ENCODE measurements around the gene SMIM23. TPM values are rescaled to one million over a fixed set of nuclear protein-coding genes. Genes with fewer than 3 reads are reported as not detected.
A peak's percentile ranks its signal among the peaks of the same experiment; 100 is the strongest.

The SMIM23 gene
- total and polyA plus RNA-seq, 5 experiments from 2014 or later, result not detected

DNA sequence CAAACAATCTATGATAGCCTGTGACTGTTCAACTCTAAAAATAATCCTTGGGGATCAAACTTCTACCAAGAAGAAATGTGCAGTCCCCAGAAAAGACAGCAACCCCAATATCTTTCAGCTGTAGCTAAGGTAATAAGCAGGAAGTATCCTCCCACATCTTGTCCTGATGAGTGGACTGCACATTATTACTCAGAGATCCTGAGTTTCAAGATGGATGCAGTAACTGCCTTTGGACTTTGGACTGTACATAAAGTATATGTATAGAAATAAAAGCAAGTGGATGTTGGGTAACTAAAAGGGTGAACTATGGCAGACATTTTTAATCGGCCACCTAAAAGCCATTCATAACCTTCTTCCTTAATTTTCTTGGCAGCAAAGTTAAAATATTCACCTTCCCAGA is 45.1 kb downstream of the SMIM23 start:
- H3K36me3 Mint-ChIP-seq, result peaks cover 0 to 27% (median 18%) of the 10 kb centered on the region in 3 donors
- no peaks in the 10 kb centered on the region for H3K4me1 Mint-ChIP-seq
- H3K27ac Mint-ChIP-seq, result no peak overlapping the region
- ATAC-seq (no peak), DNase-seq (no peak)
- peaks cover 4 to 29% (median 17%) of the 10 kb centered on the region in 9 donors for H3K9me3 Mint-ChIP-seq
- no peak overlapping the region for H3K4me3 Mint-ChIP-seq
- POLR2A ChIA-PET, result no interaction called here
- peaks cover 0 to 7% (median 0%) of the 10 kb centered on the region in 5 donors for H3K27me3 Mint-ChIP-seq

GRCh38 chr5:171832775-171833174 is 47.2 kb downstream of the SMIM23 start:
- Mint-ChIP-seq H3K27ac (no peak overlapping the region), H3K9me3 (peaks cover 4 to 29% (median 17%) of the 10 kb centered on the region in 9 donors), H3K4me1 (no peaks in the 10 kb centered on the region), H3K4me3 (no peak overlapping the region), H3K27me3 (no peaks in the 10 kb centered on the region), H3K36me3 (peaks cover 0 to 27% (median 18%) of the 10 kb centered on the region in 3 donors)
- no peak for ATAC-seq
- DNase-seq, result no peak
- POLR2A ChIA-PET, result no interaction called here

GRCh38 chr5:171834461-171834860 is 48.8 kb downstream of the SMIM23 start:
- no peak overlapping the region for H3K4me3 Mint-ChIP-seq
- no peak overlapping the region for H3K27ac Mint-ChIP-seq
- POLR2A ChIA-PET, result no interaction called here
- H3K27me3 Mint-ChIP-seq, result no peaks in the 10 kb centered on the region
- ATAC-seq, result no peak
- peaks cover 0 to 27% (median 18%) of the 10 kb centered on the region in 3 donors for H3K36me3 Mint-ChIP-seq
- H3K9me3 Mint-ChIP-seq, result peaks cover 4 to 29% (median 17%) of the 10 kb centered on the region in 9 donors
- no peaks in the 10 kb centered on the region for H3K4me1 Mint-ChIP-seq
- no peak for DNase-seq

DNA sequence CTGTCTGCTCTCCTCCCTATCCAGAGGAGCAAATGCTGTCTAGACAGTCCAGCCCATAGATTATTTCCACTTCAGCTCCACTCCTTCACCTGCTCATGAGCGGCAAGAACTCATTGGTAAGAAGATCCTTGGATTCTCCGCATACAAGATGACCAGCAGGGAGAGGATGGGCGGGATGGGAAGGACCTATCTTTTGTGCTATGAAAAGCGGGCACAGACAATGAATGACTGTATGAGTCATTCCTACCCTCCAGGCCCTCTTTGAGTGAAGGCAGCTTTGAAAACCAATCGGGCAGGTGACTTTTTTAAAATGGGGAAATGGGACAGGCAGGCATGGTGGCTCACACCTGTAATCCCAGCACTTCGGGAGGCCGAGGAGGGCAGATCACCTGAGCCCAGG is 49.4 kb downstream of the SMIM23 start:
- Mint-ChIP-seq H3K36me3 (peaks cover 2 to 26% (median 18%) of the 10 kb centered on the region in 3 donors), H3K27ac (no peak overlapping the region), H3K4me1 (no peaks in the 10 kb centered on the region), H3K27me3 (no peaks in the 10 kb centered on the region), H3K4me3 (no peak overlapping the region), H3K9me3 (peaks cover 4 to 25% (median 17%) of the 10 kb centered on the region in 9 donors)
- DNase-seq (no peak), ATAC-seq (no peak)
- POLR2A ChIA-PET, result no interaction called here

DNA sequence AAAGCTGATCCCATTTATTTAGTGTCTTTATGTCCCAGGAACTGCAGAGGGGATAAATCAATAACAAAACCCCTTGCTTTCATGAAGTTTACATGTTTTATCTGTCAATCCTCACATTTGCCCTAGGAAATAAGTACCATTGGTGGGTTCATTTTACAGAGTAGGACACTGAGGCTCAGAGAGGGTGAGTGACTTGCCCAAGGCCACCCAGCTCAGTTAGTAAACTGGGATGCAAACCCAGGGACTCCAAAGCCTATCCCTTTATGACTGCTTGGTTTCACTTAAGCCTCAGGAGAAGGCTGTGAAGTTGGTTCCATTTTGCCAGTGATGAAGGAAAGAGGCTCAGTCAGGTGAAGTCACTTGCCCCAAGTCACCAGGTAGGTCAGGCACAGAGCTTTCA is 51.9 kb downstream of the SMIM23 start:
- H3K27me3 Mint-ChIP-seq, result no peaks in the 10 kb centered on the region
- no peak overlapping the region for H3K27ac Mint-ChIP-seq
- no peak overlapping the region for H3K4me3 Mint-ChIP-seq
- DNase-seq, result no peak
- POLR2A ChIA-PET, result no interaction called here
- no peak for ATAC-seq
- H3K36me3 Mint-ChIP-seq, result peaks cover 7 to 22% (median 12%) of the 10 kb centered on the region in 3 donors
- H3K9me3 Mint-ChIP-seq, result peaks cover 0 to 14% (median 9%) of the 10 kb centered on the region in 9 donors
- H3K4me1 Mint-ChIP-seq, result peaks cover 0 to 3% (median 1%) of the 10 kb centered on the region in 4 donors

- no peak overlapping the region for H3K27ac Mint-ChIP-seq
- H3K9me3 Mint-ChIP-seq, result peaks cover 0 to 10% (median 5%) of the 10 kb centered on the region in 9 donors
- no peak for DNase-seq
- no peak overlapping the region for H3K4me3 Mint-ChIP-seq
- peaks cover 7 to 17% (median 9%) of the 10 kb centered on the region in 3 donors for H3K36me3 Mint-ChIP-seq
- POLR2A ChIA-PET, result interaction anchor here (0.5 kb wide), 1 partner anchor 332 kb away, joined by 5 read pairs; no protein-coding TSS in a partner anchor
- no peaks in the 10 kb centered on the region for H3K27me3 Mint-ChIP-seq
- peaks cover 0 to 3% (median 2%) of the 10 kb centered on the region in 4 donors for H3K4me1 Mint-ChIP-seq
- no peak for ATAC-seq
Observed at GRCh38 chr5:171838066-171838465, 52.4 kb downstream of the SMIM23 start.

DNA sequence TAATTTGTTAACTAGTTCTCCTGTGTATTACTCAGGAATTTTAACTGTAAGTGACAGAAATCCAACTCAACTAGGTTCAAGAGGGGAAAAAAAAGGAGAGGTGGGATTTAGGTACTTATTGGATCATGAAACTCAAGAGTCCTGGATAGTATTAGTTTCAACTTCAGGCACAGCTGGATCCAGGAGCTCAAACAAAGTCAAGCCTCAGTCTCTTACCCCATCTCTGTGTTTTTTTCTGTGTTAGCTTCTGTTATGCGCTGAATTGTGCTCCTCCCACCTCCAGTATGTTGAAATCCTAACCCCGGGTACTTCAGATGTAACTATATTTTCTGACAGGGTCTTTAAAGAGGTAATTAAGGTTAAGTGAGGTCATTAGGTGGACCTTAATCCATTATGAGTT is 53.5 kb downstream of the SMIM23 start:
- POLR2A ChIA-PET, result interaction anchor here (0.7 kb wide), 1 partner anchor 182 kb away, joined by 3 read pairs; no protein-coding TSS in a partner anchor
- peaks cover 0 to 4% (median 0%) of the 10 kb centered on the region in 9 donors for H3K9me3 Mint-ChIP-seq
- DNase-seq, result no peak
- no peak for ATAC-seq
- H3K36me3 Mint-ChIP-seq, result peaks cover 0 to 11% (median 11%) of the 10 kb centered on the region in 3 donors
- peaks cover 0 to 3% (median 3%) of the 10 kb centered on the region in 4 donors for H3K4me1 Mint-ChIP-seq
- no peaks in the 10 kb centered on the region for H3K27me3 Mint-ChIP-seq
- H3K27ac Mint-ChIP-seq, result no peak overlapping the region
- H3K4me3 Mint-ChIP-seq, result no peak overlapping the region

GRCh38 chr5:171840066-171840465 is 54.4 kb downstream of the SMIM23 start:
- Mint-ChIP-seq H3K36me3 (peaks cover 0 to 11% (median under 1%) of the 10 kb centered on the region in 3 donors), H3K4me1 (peaks cover 0 to 3% (median 3%) of the 10 kb centered on the region in 4 donors), H3K4me3 (no peak overlapping the region), H3K9me3 (peaks cover 0 to 3% (median 0%) of the 10 kb centered on the region in 9 donors), H3K27ac (peak overlapping the region in 1 of 10 donors; percentile 41), H3K27me3 (no peaks in the 10 kb centered on the region)
- POLR2A ChIA-PET, result no interaction called here
- ATAC-seq (no peak), DNase-seq (no peak)

Other genes starting within 250 kb of the SMIM23 start
- gene FBXW11, start 220.8 kb downstream of the SMIM23 start, total RNA-seq, result 10 to 100 TPM; 36.9 to 39.5 TPM
- gene FBXW11, start 220.8 kb downstream of the SMIM23 start, polyA plus RNA-seq, result 10 to 100 TPM; 13.5 to 18.3 (median 16.2) TPM